Measurements from ENCODE around the gene MT1B. TPM values are rescaled to one million over a fixed set of nuclear protein-coding genes. Genes with fewer than 3 reads are reported as not detected.

Gene MT1B
- total RNA-seq, 4 donors from 2014 or later = not detected

GRCh38 chr16:56625943-56626654 lies 25.6 kb upstream of the MT1B start:
- Histone ChIP-seq H3K4me1 (peaks cover 0 to 35% (median 7%) of the 10 kb centered on the region in 4 donors), H3K9me3 (no peaks in the 10 kb centered on the region), H3K27ac (peak overlapping the region; percentile 72 to 96 (median 90)), H3K27me3 (no peaks in the 10 kb centered on the region), H3K36me3 (no peaks in the 10 kb centered on the region), H3K4me3 (peak overlapping the region; percentile 48 to 70 (median 66))
- TF ChIP-seq POLR2A (IDR thresholded peaks at IDR 0.05) (peak in 1 of 2 donors; percentile 4), EP300 (IDR thresholded peaks at IDR 0.05) (no peak)
- TF ChIP-seq, protein P1, sequence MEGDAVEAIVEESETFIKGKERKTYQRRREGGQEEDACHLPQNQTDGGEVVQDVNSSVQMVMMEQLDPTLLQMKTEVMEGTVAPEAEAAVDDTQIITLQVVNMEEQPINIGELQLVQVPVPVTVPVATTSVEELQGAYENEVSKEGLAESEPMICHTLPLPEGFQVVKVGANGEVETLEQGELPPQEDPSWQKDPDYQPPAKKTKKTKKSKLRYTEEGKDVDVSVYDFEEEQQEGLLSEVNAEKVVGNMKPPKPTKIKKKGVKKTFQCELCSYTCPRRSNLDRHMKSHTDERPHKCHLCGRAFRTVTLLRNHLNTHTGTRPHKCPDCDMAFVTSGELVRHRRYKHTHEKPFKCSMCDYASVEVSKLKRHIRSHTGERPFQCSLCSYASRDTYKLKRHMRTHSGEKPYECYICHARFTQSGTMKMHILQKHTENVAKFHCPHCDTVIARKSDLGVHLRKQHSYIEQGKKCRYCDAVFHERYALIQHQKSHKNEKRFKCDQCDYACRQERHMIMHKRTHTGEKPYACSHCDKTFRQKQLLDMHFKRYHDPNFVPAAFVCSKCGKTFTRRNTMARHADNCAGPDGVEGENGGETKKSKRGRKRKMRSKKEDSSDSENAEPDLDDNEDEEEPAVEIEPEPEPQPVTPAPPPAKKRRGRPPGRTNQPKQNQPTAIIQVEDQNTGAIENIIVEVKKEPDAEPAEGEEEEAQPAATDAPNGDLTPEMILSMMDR (IDR thresholded peaks at IDR 0.05) = no peak
- 24 to 30% methylated on average over 16 of the region's 16 CpGs for WGBS, 2 donors
- DNase-seq (ENCODE audit: low spot score in 2 of 2) = peak in 1 of 2 donors; percentile 40

- 53 to 57% methylated on average over 7 of the region's 7 CpGs for WGBS, 2 donors
- peak overlapping the region; percentile 48 to 70 (median 66) for H3K4me3 ChIP-seq
- TF ChIP-seq POLR2A (IDR thresholded peaks at IDR 0.05) (no peak), EP300 (IDR thresholded peaks at IDR 0.05) (no peak)
- TF ChIP-seq, protein P1 (IDR thresholded peaks at IDR 0.05) = no peak
- H3K9me3 ChIP-seq = no peaks in the 10 kb centered on the region
- peak overlapping the region; percentile 72 to 96 (median 90) for H3K27ac ChIP-seq
- no peaks in the 10 kb centered on the region for H3K36me3 ChIP-seq
- peaks cover 0 to 38% (median 9%) of the 10 kb centered on the region in 4 donors for H3K4me1 ChIP-seq
- no peaks in the 10 kb centered on the region for H3K27me3 ChIP-seq
- DNase-seq (ENCODE audit: low spot score in 2 of 2) = no peak
Observed at GRCh38 chr16:56626685-56627084, 25.0 kb upstream of the MT1B start.

DNA sequence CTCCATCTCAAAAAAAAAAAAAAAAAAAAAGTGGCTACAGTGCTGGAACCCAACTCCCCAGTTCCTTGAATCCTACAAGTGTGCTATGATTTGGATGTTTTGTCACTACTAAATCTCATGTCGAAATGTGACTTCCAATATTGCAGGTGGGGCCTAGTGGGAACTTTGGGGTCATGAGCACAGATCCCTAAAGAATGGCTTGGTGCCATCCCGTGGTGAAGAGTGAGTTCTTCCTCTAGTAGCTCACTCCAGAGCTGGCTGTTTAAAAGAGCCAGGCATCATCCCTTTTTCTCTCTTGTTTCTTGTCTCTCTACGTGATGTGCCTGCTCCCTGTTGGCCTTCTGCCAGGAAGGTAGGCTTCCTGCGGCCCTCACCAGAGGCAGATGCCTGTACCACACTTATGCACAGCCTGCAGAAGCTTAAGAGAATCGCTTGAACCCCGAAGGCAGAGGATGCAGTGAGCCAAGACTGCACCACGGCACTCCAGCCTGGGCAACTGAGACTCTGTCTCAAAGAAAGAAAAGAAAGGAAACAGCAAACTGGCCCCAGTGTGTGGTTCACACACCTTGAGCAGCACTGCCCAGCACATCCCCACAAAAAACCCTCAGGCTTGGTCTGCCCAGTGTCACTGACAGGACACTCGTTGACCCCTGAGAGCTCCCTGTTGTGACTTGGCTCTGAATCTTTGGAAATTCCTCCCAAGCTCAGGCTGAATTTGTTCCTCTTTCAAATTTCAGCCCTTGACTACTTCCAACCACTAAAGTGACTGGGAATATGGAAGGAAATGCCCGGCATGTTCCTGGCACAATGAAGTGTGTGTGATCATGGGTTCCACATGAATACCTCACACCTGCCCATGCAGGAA lies 23.0 kb upstream of the MT1B start:
- Histone ChIP-seq H3K27me3 (peaks cover 0 to 5% of the 10 kb centered on the region in 2 donors), H3K4me1 (peaks cover 0 to 56% (median 15%) of the 10 kb centered on the region in 4 donors), H3K27ac (peak overlapping the region in 3 of 4 donors; percentile 35 to 93 (median 82)), H3K9me3 (no peaks in the 10 kb centered on the region), H3K36me3 (no peaks in the 10 kb centered on the region), H3K4me3 (no peak overlapping the region)
- DNase-seq (ENCODE audit: low spot score in 2 of 2) = no peak
- WGBS, 2 donors = 72 to 73% methylated on average over 9 of the region's 9 CpGs
- no peak for TF ChIP-seq POLR2A (IDR thresholded peaks at IDR 0.05)
- no peak for TF ChIP-seq EP300 (IDR thresholded peaks at IDR 0.05)
- TF ChIP-seq, protein P1 (IDR thresholded peaks at IDR 0.05) = no peak

DNA sequence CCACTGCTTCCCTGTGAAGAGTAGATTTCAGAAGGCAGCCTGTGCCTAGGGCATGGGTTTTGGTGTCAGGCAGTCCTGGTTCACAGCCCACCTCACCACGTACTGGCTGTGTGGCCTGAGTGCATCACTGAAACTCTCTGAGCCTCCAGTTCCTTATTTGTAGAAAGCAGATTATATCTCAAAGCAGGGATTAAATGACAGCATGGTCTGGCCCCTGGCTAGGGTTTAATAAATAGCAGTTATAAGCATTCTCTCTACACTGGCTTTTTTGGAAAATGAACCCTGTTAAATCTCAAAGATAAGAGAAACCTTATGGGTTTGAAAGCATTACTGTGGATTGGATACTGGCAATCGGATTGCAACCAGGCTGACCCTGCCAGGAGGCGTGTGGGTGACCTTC lies 22.2 kb upstream of the MT1B start:
- DNase-seq (ENCODE audit: low spot score in 2 of 2) = no peak
- H3K4me1 ChIP-seq = peaks cover 0 to 62% (median 15%) of the 10 kb centered on the region in 4 donors
- H3K27me3 ChIP-seq = peaks cover 0 to 7% of the 10 kb centered on the region in 2 donors
- TF ChIP-seq, protein P1 (IDR thresholded peaks at IDR 0.05) = no peak
- TF ChIP-seq EP300 (IDR thresholded peaks at IDR 0.05) (no peak), POLR2A (IDR thresholded peaks at IDR 0.05) (no peak)
- 79 to 88% methylated on average over 3 of the region's 3 CpGs for WGBS, 2 donors
- no peak overlapping the region for H3K4me3 ChIP-seq
- no peaks in the 10 kb centered on the region for H3K9me3 ChIP-seq
- no peaks in the 10 kb centered on the region for H3K36me3 ChIP-seq
- peak overlapping the region in 1 of 4 donors; percentile 93 for H3K27ac ChIP-seq
